CD4-positive, alpha-beta T cell treated with Interferon gamma for 1 hour (primary cell): ENCODE data around the gene FGF1.
A peak's percentile ranks its signal among the peaks of the same experiment; 100 is the strongest.

Experiments
- DNase-seq: peaks from one replicate; pipeline ENCODE4 v3.0.0-alpha.2; 2020

FGF1 gene

GRCh38 chr5:142640316-142641005, 45.4 kb downstream of the FGF1 start:
- no peak for DNase-seq

GRCh38 chr5:142639455-142639854, 46.4 kb downstream of the FGF1 start:
- DNase-seq = no peak

DNA sequence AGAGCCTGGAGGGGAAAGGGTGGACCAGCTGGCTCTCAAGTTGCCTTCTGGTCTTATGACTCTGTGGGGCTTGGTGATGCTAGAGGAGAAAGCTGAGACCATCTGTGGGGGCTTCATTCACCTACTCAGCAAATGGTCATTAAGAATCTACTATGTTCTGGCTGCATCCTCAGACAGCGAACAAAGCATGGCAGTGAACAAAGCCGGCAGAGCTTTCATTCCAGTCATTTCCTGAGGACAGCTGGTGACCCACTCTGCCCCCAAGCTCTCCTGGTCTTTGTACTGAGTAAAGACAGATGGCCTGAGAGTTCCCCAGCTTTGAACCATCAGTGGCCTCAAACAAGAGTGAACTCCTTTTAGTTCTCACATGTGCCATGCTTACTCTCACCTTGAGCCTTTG, 48.0 kb downstream of the FGF1 start:
- no peak for DNase-seq

- DNase-seq = no peak
These were observed 49.1 kb downstream of the FGF1 start for GRCh38 chr5:142636698-142637324.

- DNase-seq = no peak
These were observed 49.8 kb downstream of the FGF1 start for GRCh38 chr5:142636093-142636492.

DNA sequence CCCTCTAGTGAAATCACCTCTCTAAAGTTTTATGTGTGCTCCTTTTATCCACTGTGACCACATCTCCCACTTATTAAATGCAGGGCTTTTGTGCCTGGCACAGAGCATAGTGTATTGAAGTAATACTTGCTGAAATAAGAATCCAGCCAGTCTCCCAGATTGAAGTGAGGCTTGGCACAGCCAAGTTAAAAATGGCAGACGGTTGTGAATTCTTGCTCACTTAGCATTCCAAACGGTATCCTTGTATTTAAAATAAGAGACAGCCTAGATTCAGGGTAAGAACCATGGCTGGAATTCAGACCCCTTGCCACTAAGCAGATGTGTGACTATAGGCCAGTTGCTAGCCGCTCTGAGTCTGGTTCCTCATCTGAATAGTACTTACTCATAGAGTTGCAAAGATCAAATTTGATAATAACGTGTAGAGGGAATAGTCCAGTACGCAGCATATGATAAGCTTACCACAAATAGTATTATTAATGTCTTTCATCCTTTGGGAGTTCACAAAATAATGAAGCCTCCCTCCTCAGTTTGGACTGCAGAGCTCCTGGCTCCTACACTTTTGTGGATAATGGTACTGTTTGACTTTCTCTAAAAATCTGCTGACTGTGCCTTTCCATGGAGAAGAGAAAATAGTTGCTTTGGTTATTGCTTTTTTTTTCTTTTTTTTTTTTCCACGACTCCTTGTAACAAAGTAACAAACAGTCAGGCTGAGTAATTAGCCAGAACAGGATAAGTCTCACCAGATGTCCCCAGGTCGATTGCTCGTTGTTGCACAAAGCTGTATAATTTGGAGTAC, 51.5 kb downstream of the FGF1 start:
- no peak for DNase-seq

- no peak for DNase-seq
These were observed 54.9 kb downstream of the FGF1 start for GRCh38 chr5:142630927-142631539.

- no peak for DNase-seq
These were observed 58.3 kb downstream of the FGF1 start for GRCh38 chr5:142627383-142628217.

DNA sequence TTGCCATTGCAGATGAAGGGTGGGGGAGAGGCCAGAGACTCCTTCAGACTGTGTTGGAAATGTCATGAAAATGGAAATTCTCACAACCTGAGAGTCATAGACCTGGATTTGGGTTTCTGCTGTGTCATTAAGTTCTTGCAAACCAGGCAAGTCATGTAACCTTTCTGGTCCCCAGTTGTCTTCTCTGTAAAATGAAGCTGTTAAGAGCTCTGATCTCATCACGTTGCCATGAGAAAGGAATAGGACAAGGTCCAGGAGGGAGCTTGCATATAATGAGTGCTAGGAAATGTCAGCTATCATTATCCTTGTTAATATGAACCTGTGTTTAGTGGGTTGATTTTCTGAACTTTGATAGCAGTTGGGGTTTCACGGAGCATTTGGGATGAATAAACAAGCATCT, 59.1 kb downstream of the FGF1 start:
- no peak for DNase-seq

DNA sequence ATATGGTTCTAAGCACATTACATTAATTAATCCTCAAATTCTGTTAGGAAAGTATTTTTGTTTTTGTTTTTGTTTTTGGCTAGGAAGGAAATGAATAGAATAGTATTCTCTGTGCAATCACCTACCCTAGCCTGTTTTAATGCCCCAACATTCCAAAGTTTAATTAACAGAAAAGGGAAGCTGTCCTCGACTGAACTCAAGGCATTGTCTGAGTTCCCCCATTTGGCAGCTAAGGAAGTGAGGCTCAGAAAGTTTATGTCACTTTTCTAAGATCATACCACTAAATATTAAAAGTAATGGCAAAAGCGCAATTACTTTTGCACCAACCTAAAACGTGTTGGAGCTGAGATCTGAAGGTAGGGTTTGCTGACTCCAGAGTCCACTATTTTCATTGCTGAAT, 59.8 kb downstream of the FGF1 start:
- no peak for DNase-seq

DNA sequence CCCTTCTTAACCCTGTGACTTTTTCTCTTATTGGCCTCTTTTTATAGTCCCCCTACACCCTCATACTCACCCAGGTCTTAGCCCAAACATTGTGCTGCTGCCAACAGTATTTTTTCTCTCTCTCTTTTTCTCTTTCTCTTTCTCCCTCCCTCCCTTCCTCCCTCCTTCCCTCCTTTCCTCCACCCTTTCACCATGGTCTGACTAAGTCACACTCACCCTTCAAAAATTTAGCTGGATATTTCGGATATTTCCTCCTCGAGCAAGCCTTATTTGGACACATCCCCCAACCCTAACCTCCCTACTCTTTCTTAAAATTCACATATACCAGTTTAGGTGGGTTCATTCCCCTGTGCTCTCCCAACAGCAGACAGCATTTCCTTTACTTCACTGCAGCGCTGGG, 64.7 kb downstream of the FGF1 start:
- no peak for DNase-seq

- no peak for DNase-seq
These were observed 66.1 kb downstream of the FGF1 start for GRCh38 chr5:142619815-142620214.

GRCh38 chr5:142618130-142618523, 67.8 kb downstream of the FGF1 start:
- no peak for DNase-seq

DNA sequence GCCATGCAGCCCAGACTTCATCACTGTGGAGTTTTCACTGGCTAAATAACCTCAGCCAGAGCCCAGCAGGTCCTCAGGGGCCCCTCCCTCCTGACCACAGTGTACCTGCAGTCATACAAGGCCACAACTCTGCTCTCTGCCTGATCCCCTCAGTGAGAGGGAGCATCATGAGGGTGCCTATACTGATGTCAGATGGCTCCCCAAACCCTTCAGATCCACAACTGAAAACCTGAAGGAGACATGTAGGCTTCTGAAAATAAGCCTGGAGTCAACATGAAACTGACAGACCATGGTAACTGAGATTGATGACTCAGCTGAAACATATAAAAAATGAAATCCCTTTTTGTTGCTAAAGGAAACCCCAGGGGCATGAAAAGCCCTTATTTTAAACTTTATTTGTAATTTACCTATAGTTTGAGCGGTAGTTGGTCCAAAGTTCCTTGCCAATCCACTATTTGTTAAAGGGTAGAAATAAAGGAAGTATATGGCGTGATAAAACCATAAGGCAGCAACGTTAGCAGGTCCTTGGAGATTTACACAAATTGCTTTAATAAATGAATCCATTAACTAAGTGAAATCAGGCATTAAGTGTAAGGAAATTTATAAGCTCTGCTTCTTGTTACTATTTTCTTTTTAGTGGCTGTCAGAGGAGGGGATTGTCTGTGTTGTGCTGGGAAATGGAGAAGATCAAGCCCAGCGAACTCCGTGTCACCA, 68.3 kb downstream of the FGF1 start:
- no peak for DNase-seq

DNA sequence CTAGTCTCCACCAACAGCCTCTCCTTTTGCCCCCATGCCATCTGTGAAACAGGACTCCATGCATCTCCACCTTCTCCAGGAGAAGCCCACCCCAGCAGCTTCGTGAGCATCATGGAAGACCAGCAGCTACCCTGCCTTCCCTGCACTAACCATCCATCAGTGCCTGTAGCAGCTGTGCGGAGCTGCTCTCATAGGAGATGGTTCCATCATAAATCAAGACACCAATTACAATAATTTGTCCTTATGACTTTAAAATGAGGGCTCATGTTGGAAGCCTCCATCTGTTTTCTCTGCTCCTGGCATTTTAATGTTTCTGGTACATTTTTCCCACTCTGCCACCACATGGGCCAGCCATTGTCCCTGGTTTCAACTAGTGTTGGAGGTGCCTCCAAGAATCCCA, 69.9 kb downstream of the FGF1 start:
- DNase-seq = no peak

GRCh38 chr5:142614054-142614453, 71.8 kb downstream of the FGF1 start:
- no peak for DNase-seq

GRCh38 chr5:142613271-142613671, 72.6 kb downstream of the FGF1 start:
- no peak for DNase-seq

GRCh38 chr5:142612494-142613270, 73.2 kb downstream of the FGF1 start:
- DNase-seq = no peak

- DNase-seq = peak; percentile 27
These were observed 74.7 kb downstream of the FGF1 start for GRCh38 chr5:142611154-142611553.

GRCh38 chr5:142610176-142611001, 75.5 kb downstream of the FGF1 start:
- DNase-seq = no peak
